H1 (cell line): Measurements from ENCODE around the gene OR4E1. TPM values are rescaled to one million over a fixed set of nuclear protein-coding genes. Genes with fewer than 3 reads are reported as not detected.

Source experiments
- CTCF ChIA-PET: fragments of 300-600 bp; sonication (Branson Sonifier 250); formaldehyde crosslinking; loops from one replicate; lab custom pipeline; 2021; ENCODE audit not compliant: partially characterized antibody; lab: Charles Lee
- POLR2A ChIA-PET: fragments of 300-600 bp; sonication (Branson Sonifier 250); formaldehyde crosslinking; loops from one replicate; lab custom pipeline; 2021; ENCODE audit warnings: inconsistent platforms; ENCODE audit not compliant: partially characterized antibody; lab: Charles Lee
- DNase-seq, 2 experiments: peaks; one replicate each; pipeline versions ENCODE4 v3.0.0 to v3.0.0-alpha.2; 2010 to 2022; ENCODE audit warnings: low spot score in 2 of 2, low read depth in 1 of 2, mixed read lengths in 1 of 2
- FAIRE-seq: peaks from 2 replicates; lab custom pipeline; 2011; peaks lifted over from hg19 to GRCh38; lab: Jason Lieb, UNC
- H2AFZ ChIP-seq: 2 replicates; pipeline ENCODE4 v1.8.1; 2012; ENCODE audit warnings: low read length, inconsistent platforms
- H2AK5ac ChIP-seq: 2 replicates; pipeline ENCODE4 v1.6.1; 2013; ENCODE audit warnings: low read depth, low read length
- H2BK120ac ChIP-seq: replicated peaks from 2 replicates; pipeline ENCODE3; 2013; ENCODE audit warnings: low read depth, low read length, inconsistent platforms
- H2BK12ac ChIP-seq: 2 replicates; pipeline ENCODE4 v1.6.1; 2013; ENCODE audit warnings: low read depth, low read length
- H2BK15ac ChIP-seq: 2 replicates; pipeline ENCODE4 v1.6.1; 2013; ENCODE audit warnings: low read length
- H2BK20ac ChIP-seq: 2 replicates; pipeline ENCODE4 v1.6.1; 2013; ENCODE audit warnings: low read length
- H2BK5ac ChIP-seq: 2 replicates; pipeline ENCODE4 v1.6.1; 2013; ENCODE audit warnings: low read depth, low read length
- H3K14ac ChIP-seq: 2 replicates; pipeline ENCODE4 v1.6.1; 2013; ENCODE audit warnings: inconsistent platforms; ENCODE audit not compliant: insufficient read length
- H3K18ac ChIP-seq: 2 replicates; pipeline ENCODE4 v1.6.1; 2013; ENCODE audit warnings: low read length; ENCODE audit errors: extremely low read depth
- H3K23ac ChIP-seq: 2 replicates; pipeline ENCODE4 v1.6.1; 2013; ENCODE audit warnings: inconsistent platforms; ENCODE audit not compliant: insufficient read length
- H3K23me2 ChIP-seq: 2 replicates; pipeline ENCODE4 v1.6.1; 2013; ENCODE audit warnings: low read depth, low read length
- H3K27ac ChIP-seq: 2 replicates; pipeline ENCODE4 v1.6.1; 2011; ENCODE audit warnings: low read depth, low read length, inconsistent platforms
- H3K27me3 ChIP-seq, 4 experiments: replicated peaks in 1 of 4; 1 replicate in 1 of 4; 2 replicates in 3 of 4; pipeline versions ENCODE4 v1.6.1 to v1.8.1; 2011 to 2013; ENCODE audit warnings: low read length in 3 of 4, mild to moderate bottlenecking in 3 of 4, inconsistent platforms in 2 of 4, mixed read lengths in 2 of 4, moderate library complexity in 1 of 4; ENCODE audit not compliant: control insufficient read depth in 3 of 4, insufficient read depth in 3 of 4; ENCODE audit errors: extremely low read depth in 1 of 4
- H3K36me3 ChIP-seq, 4 experiments: 2 replicates each; pipeline versions ENCODE4 v1.6.1 to v1.8.1; 2011 to 2013; ENCODE audit warnings: mild to moderate bottlenecking in 4 of 4, low read length in 3 of 4, moderate library complexity in 2 of 4, control low read depth in 1 of 4, inconsistent platforms in 1 of 4; ENCODE audit not compliant: insufficient read depth in 4 of 4, control insufficient read depth in 2 of 4
- H3K4ac ChIP-seq: replicated peaks from 2 replicates; pipeline ENCODE3; 2013; ENCODE audit warnings: low read length, low read depth, mixed read lengths, inconsistent platforms; ENCODE audit not compliant: insufficient read length
- H3K4me1 ChIP-seq, 4 experiments: replicated peaks in 1 of 4; 1 replicate in 1 of 4; 2 replicates in 3 of 4; pipeline versions ENCODE4 v1.6.1 to v1.8.1; 2011 to 2013; ENCODE audit warnings: low read length in 3 of 4, inconsistent platforms in 2 of 4, mixed read lengths in 1 of 4; ENCODE audit not compliant: insufficient read depth in 4 of 4, control insufficient read depth in 3 of 4
- H3K4me2 ChIP-seq, 2 experiments: 2 replicates each; pipeline versions ENCODE4 v1.6.1 to v1.8.1; 2011 to 2013; ENCODE audit warnings: low read depth in 2 of 2, low read length in 2 of 2, control low read depth in 1 of 2, inconsistent platforms in 1 of 2, mild to moderate bottlenecking in 1 of 2; ENCODE audit not compliant: insufficient read depth in 1 of 2
- H3K4me3 ChIP-seq, 4 experiments: fragments of 200-600, 300-600 bp in 1 of 4; sonication (generic), shearing (Covaris generic), sonication (Bioruptor Twin) in 1 of 4; 2 replicates each; pipeline versions ENCODE4 v1.5.1 to v1.8.1; 2011 to 2016; ENCODE audit warnings: low read length in 4 of 4, low read depth in 3 of 4, control low read depth in 2 of 4, inconsistent platforms in 2 of 4, mild to moderate bottlenecking in 2 of 4, mixed read lengths in 1 of 4, moderate library complexity in 1 of 4; ENCODE audit not compliant: insufficient read depth in 2 of 4; ENCODE audit errors: extremely low read depth in 1 of 4
- H3K56ac ChIP-seq: replicated peaks from 2 replicates; pipeline ENCODE3; 2013; ENCODE audit warnings: low read depth, mild to moderate bottlenecking, mixed read lengths, low read length, inconsistent platforms; ENCODE audit not compliant: insufficient read length
- H3K79me1 ChIP-seq: 2 replicates; pipeline ENCODE4 v1.6.1; 2013; ENCODE audit warnings: low read depth, low read length, control low read depth
- H3K79me2 ChIP-seq, 2 experiments: 2 replicates each; pipeline versions ENCODE4 v1.6.1 to v1.8.1; 2012 to 2013; ENCODE audit warnings: low read length in 2 of 2, mild to moderate bottlenecking in 2 of 2, inconsistent platforms in 1 of 2; ENCODE audit not compliant: insufficient read depth in 2 of 2, control insufficient read depth in 1 of 2
- H3K9ac ChIP-seq, 4 experiments: replicated peaks in 1 of 4; 1 replicate in 1 of 4; 2 replicates in 3 of 4; pipeline versions ENCODE4 v1.6.1 to v1.8.1; 2011 to 2013; ENCODE audit warnings: low read depth in 3 of 4, low read length in 3 of 4, control low read depth in 2 of 4, mild to moderate bottlenecking in 2 of 4, moderate library complexity in 2 of 4, inconsistent platforms in 1 of 4; ENCODE audit errors: extremely low read depth in 1 of 4
- H3K9me3 ChIP-seq, 2 experiments: 2 replicates each; pipeline versions ENCODE4 v1.6.1 to v1.8.1; 2012 to 2013; ENCODE audit warnings: mild to moderate bottlenecking in 2 of 2, moderate library complexity in 2 of 2, control low read depth in 1 of 2, inconsistent platforms in 1 of 2, low read depth in 1 of 2, low read length in 1 of 2, mixed read lengths in 1 of 2; ENCODE audit not compliant: insufficient read depth in 2 of 2
- H4K20me1 ChIP-seq, 2 experiments: replicated peaks in 1 of 2; 2 replicates each; pipeline versions ENCODE3 to v1.8.1; 2011 to 2013; ENCODE audit warnings: inconsistent platforms in 2 of 2, low read length in 2 of 2, mild to moderate bottlenecking in 1 of 2; ENCODE audit not compliant: insufficient read depth in 2 of 2, control insufficient read depth in 1 of 2
- H4K5ac ChIP-seq: 2 replicates; pipeline ENCODE4 v1.6.1; 2013; ENCODE audit warnings: low read length, low read depth, mixed read lengths, inconsistent platforms; ENCODE audit not compliant: insufficient read length
- H4K8ac ChIP-seq: 2 replicates; pipeline ENCODE4 v1.8.0; 2013; ENCODE audit warnings: mild to moderate bottlenecking, moderate library complexity, low read length, inconsistent platforms; ENCODE audit not compliant: insufficient read depth; ENCODE audit errors: extremely low read depth
- H4K91ac ChIP-seq: replicated peaks from 2 replicates; pipeline ENCODE3; 2013; ENCODE audit warnings: low read length, mixed read lengths, inconsistent platforms; ENCODE audit not compliant: insufficient read length
- ATF3 ChIP-seq: IDR thresholded peaks from 2 replicates; pipeline ENCODE4 v1.6.1; 2011; ENCODE audit warnings: low read depth, mild to moderate bottlenecking, low read length; ENCODE audit not compliant: insufficient read depth
- FOSL1 ChIP-seq: IDR thresholded peaks from 2 replicates; pipeline ENCODE4 v1.6.1; 2011; ENCODE audit warnings: mild to moderate bottlenecking, low read depth, low read length, moderate library complexity; ENCODE audit not compliant: insufficient read depth
- RXRA ChIP-seq: IDR thresholded peaks from 2 replicates; pipeline ENCODE4 v1.6.1; 2011; ENCODE audit warnings: low read depth, mild to moderate bottlenecking, low read length, moderate library complexity; ENCODE audit not compliant: insufficient read depth
- WGBS, 2 experiments: shearing (Covaris generic) in 1 of 2; methylation state at CpG; one replicate each; pipeline versions ENCODE4 v1.1.6 to v1.1.7; 2013 to 2015; ENCODE audit warnings: low lambda C conversion rate in 2 of 2, mixed read lengths in 2 of 2, inconsistent platforms in 1 of 2, low coverage in 1 of 2, missing lambda C conversion rate in 1 of 2; ENCODE audit not compliant: insufficient replicate concordance in 2 of 2, insufficient coverage in 1 of 2, insufficient read length in 1 of 2; ENCODE audit errors: extremely low coverage in 1 of 2, missing lambda C conversion rate in 1 of 2; 5-methylcytosine and 5-hydroxymethylcytosine counted together
- polyA plus RNA-seq, 7 experiments: library from polyadenylated mRNA; depleted of rRNA in 3 of 7; stranded (reverse) in 5 of 7; unstranded in 2 of 7; fragments of >200 nt in 5 of 7; fragments of 200-250 nt in 2 of 7; gene quantifications; 1 replicate in 5 of 7; 2 replicates in 1 of 7; 4 replicates in 1 of 7; pipeline versions ENCODE4 v1.2.1 to v1.2.3, GENCODE V29; 2011 to 2013; ENCODE audit warnings: missing spikeins in 2 of 7, mixed read lengths in 2 of 7
- total RNA-seq: library from RNA; stranded (reverse); fragmentation: NEBNext Ultra II Directional; extraction: Animal tissue kit (Norgen Biotek cat#: 25700); gene quantifications from 2 replicates; pipeline ENCODE4 v1.2.1, GENCODE V29; 2021
- TF ChIP-seq, protein P1 (sequence below), 3 experiments: IDR thresholded peaks; 1 replicate in 2 of 3; 2 replicates in 1 of 3; pipeline versions ENCODE4 v1.5.1 to v1.6.1; 2011; ENCODE audit warnings: low read length in 3 of 3, mild to moderate bottlenecking in 3 of 3, inconsistent platforms in 2 of 3, low read depth in 1 of 3, moderate library complexity in 1 of 3; ENCODE audit not compliant: insufficient read depth in 1 of 3; ENCODE audit errors: control extremely low read depth in 1 of 3

OR4E1 gene
- total and polyA plus RNA-seq, 2 of the 8 experiments (the other 6 are each of a cell fraction or from before 2014, with no cell fraction given) = not detected

DNA sequence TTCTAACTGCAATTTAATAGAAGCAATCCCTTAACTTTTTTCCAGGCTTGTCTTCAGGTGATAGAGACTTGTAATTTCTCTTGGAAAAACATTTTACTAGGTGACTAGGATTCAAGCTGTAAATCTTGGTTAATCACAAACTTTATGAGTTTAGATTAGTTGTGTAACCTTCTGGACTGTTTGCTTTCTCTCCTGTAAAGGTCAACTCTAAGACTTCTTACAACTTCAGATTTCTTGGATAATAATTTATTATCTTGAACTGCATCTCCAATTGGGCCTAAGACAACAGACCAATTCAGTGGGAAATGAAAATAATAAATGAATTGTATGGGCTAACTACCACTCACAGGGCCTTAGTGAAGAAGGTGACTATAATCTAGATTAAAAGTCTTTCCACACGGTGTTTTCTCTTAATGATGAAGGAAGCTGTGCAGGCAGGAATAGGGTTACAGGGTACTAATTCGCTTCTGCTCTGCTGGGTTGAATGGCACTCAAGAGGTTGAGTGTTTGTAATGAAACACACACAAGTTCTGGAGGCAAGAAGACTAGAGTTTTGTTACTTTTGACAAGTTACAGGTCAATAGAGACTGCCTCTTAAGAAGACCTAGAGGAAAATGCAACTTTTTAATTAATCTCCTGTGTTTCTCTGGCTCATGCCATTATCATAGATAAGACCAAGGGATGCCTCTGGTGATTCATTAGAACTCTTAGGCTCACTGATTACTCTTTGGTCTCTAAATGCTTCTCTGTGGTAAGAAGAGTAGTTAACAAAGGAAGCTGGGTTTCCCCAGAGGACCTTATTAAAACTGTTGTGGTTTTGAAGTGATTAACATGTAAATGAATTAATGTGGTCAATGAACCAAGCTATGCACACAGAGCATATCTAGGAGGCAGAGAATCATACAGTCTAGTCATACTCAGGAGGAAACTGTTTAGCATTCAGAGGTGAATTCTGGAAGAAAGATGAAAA lies 30.0 kb upstream of the OR4E1 start:
- Histone ChIP-seq H2AK5ac (no peak overlapping the region), H3K9me3 (no peaks in the 10 kb centered on the region), H3K23me2 (no peaks in the 10 kb centered on the region), H4K91ac (no peak overlapping the region), H3K4me3 (no peak overlapping the region), H3K4me1 (no peaks in the 10 kb centered on the region), H3K56ac (no peak overlapping the region), H3K23ac (no peak overlapping the region), H2AFZ (no peak overlapping the region), H2BK15ac (no peak overlapping the region), H2BK20ac (no peak overlapping the region), H2BK5ac (no peak overlapping the region), H4K5ac (no peak overlapping the region), H3K27ac (no peak overlapping the region), H3K9ac (no peak overlapping the region), H3K36me3 (no peaks in the 10 kb centered on the region), H3K4me2 (no peak overlapping the region), H4K8ac (no peak overlapping the region), H3K4ac (no peak overlapping the region), H3K18ac (no peak overlapping the region), H2BK12ac (no peak overlapping the region), H3K79me1 (no peaks in the 10 kb centered on the region), H3K14ac (no peak overlapping the region), H3K27me3 (no peaks in the 10 kb centered on the region), H3K79me2 (no peaks in the 10 kb centered on the region), H4K20me1 (no peaks in the 10 kb centered on the region), H2BK120ac (no peak overlapping the region)
- FAIRE-seq = no peak
- POLR2A ChIA-PET = interaction anchor here (0.9 kb wide), 1 partner anchor 10 kb away, joined by 3 read pairs; no protein-coding TSS in a partner anchor
- 81% methylated on average over 2 of the region's 2 CpGs; no CpG with 5 or more reads in 1 of the 2 experiments for WGBS, 2 experiments
- no peak for DNase-seq
- CTCF ChIA-PET = no interaction called here
- TF ChIP-seq RXRA = no peak
- TF ChIP-seq, protein P1, sequence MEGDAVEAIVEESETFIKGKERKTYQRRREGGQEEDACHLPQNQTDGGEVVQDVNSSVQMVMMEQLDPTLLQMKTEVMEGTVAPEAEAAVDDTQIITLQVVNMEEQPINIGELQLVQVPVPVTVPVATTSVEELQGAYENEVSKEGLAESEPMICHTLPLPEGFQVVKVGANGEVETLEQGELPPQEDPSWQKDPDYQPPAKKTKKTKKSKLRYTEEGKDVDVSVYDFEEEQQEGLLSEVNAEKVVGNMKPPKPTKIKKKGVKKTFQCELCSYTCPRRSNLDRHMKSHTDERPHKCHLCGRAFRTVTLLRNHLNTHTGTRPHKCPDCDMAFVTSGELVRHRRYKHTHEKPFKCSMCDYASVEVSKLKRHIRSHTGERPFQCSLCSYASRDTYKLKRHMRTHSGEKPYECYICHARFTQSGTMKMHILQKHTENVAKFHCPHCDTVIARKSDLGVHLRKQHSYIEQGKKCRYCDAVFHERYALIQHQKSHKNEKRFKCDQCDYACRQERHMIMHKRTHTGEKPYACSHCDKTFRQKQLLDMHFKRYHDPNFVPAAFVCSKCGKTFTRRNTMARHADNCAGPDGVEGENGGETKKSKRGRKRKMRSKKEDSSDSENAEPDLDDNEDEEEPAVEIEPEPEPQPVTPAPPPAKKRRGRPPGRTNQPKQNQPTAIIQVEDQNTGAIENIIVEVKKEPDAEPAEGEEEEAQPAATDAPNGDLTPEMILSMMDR (IDR thresholded peaks at IDR 0.05; ENCODE audit: control extremely low read depth in 1 of 3, insufficient read depth in 1 of 3, low read depth in 1 of 3, low read length in 3 of 3) = no peak
- TF ChIP-seq FOSL1 = no peak
- TF ChIP-seq ATF3 = no peak
